ENCODE data around the gene SNX2. TPM values are rescaled to one million over a fixed set of nuclear protein-coding genes. Genes with fewer than 3 reads are reported as not detected.

Gene SNX2
- total RNA-seq, 1 donor from 2014 or later, result 120 TPM

DNA sequence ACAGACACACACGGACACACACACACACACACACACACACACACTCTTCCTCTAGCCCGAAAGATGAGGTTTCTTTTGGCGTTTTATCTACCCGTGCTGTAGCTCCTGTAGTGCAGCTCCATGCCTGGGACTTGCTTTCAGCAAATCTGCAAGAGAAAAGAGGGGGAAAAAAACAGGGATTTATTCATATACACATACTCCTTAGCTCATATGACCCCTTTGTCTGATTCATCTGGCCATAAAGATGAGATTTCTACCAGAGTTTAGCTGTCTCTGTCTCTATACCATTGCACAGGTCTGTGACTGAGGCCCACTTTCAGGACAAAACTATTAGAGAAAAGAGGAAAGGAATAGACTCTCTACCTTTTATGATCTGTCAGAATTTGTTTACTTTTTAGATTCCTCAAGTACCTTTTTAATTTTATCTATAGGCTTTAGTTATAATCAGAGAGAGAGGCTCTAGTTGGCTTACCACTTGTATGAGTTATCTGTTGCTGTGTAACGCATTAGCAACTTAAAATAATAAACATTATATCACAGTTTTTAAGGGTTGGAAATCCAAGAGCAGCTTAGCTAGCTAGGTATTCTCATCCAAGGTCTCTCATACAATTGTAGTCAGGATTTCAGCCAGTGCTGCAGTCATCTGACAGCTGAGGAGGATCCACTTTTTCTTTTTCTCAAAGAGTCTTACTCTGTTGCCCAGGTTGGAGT is 14.7 kb downstream of the SNX2 start:
- intact Hi-C loops (cut with DNase I), result no loop called here
- no peak for DNase-seq
- Histone ChIP-seq H3K27ac (no peak overlapping the region), H3K27me3 (ENCODE audit: low read depth) (no peaks in the 10 kb centered on the region), H3K4me3 (no peak overlapping the region), H3K9me3 (peaks cover 10% of the 10 kb centered on the region), H3K36me3 (no peaks in the 10 kb centered on the region), H3K4me1 (no peaks in the 10 kb centered on the region)
- TF ChIP-seq CTCF (IDR thresholded peaks at IDR 0.05), result no peak
- ATAC-seq, result no peak

- Histone ChIP-seq H3K4me3 (no peak overlapping the region), H3K27ac (no peak overlapping the region), H3K36me3 (no peaks in the 10 kb centered on the region), H3K9me3 (peaks cover 4% of the 10 kb centered on the region), H3K27me3 (ENCODE audit: low read depth) (no peaks in the 10 kb centered on the region), H3K4me1 (no peaks in the 10 kb centered on the region)
- intact Hi-C loops (cut with DNase I), result no loop called here
- no peak for ATAC-seq
- no peak for DNase-seq
- TF ChIP-seq CTCF (IDR thresholded peaks at IDR 0.05), result no peak
Measured at GRCh38 chr5:122790354-122791103, 15.6 kb downstream of the SNX2 start.

- no peak for TF ChIP-seq CTCF (IDR thresholded peaks at IDR 0.05)
- no peak overlapping the region for H3K27ac ChIP-seq
Measured at GRCh38 chr5:122805481-122805880, 30.6 kb downstream of the SNX2 start.

GRCh38 chr5:122810405-122810804 is 35.5 kb downstream of the SNX2 start:
- no peak for DNase-seq
- intact Hi-C loops (cut with DNase I), result no loop called here
- Histone ChIP-seq H3K36me3 (peaks cover 44% of the 10 kb centered on the region), H3K4me1 (no peaks in the 10 kb centered on the region), H3K27ac (no peak overlapping the region), H3K27me3 (ENCODE audit: low read depth) (no peaks in the 10 kb centered on the region), H3K9me3 (no peaks in the 10 kb centered on the region), H3K4me3 (no peak overlapping the region)
- ATAC-seq, result no peak
- no peak for TF ChIP-seq CTCF (IDR thresholded peaks at IDR 0.05)

More at GRCh38 chr5:122805481-122805880, 30.6 kb downstream of the SNX2 start:
- H3K4me3 ChIP-seq, result no peak overlapping the region
- H3K9me3 ChIP-seq, result no peaks in the 10 kb centered on the region
- DNase-seq (no peak), ATAC-seq (no peak)
- H3K4me1 ChIP-seq, result no peaks in the 10 kb centered on the region
- H3K36me3 ChIP-seq, result peaks cover 90% of the 10 kb centered on the region
- H3K27me3 ChIP-seq (ENCODE audit: low read depth), result no peaks in the 10 kb centered on the region
- intact Hi-C loops (cut with DNase I), result no loop called here

DNA sequence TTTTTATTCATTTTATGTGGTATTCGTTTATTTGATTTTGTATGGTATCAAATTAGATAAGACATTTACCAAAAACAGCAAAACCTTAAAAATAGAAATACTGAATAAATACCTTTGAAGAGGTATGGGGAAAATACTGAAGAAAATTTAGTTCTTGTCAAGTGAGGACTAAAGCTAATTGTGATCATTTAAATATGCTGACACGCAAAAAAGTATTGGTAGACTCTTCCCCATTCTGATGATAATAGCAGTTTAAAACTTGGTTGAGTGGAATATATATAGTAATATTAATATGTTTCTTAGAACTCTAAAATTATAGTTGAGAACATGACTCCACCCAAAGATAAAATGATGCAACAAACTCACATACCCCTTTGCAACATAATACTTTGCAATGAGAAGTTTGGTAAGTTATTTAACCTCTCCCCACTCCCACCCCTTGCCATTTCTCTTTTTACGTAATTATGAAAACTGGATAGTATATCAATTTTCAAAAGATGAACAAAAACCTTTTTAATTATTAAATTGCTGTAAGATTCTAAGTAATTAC is 40.4 kb downstream of the SNX2 start:
- Histone ChIP-seq H3K4me3 (no peak overlapping the region), H3K36me3 (peaks cover 34% of the 10 kb centered on the region), H3K9me3 (no peaks in the 10 kb centered on the region), H3K27ac (no peak overlapping the region), H3K27me3 (ENCODE audit: low read depth) (no peaks in the 10 kb centered on the region), H3K4me1 (no peaks in the 10 kb centered on the region)
- ATAC-seq (no peak), DNase-seq (no peak)
- TF ChIP-seq CTCF (IDR thresholded peaks at IDR 0.05), result no peak
- intact Hi-C loops (cut with DNase I), result no loop called here
